Activated CD4-positive, alpha-beta T cell treated with anti-CD3 and anti-CD28 coated beads for 1 hour (primary cell): ENCODE data around the gene SETBP1.

ENCODE experiments used
- DNase-seq: peaks from one replicate; pipeline ENCODE4 v3.0.0-alpha.2; 2020

SETBP1 gene

GRCh38 chr18:44679914-44680272 is 795 bp upstream of the SETBP1 start:
- no peak for DNase-seq

GRCh38 chr18:44681076-44681970 is 635 bp downstream of the SETBP1 start:
- DNase-seq = no peak

- no peak for DNase-seq
These were observed 1.6 kb downstream of the SETBP1 start for GRCh38 chr18:44682201-44682870.

- DNase-seq = no peak
These were observed 2.2 kb downstream of the SETBP1 start for GRCh38 chr18:44682871-44683221.

GRCh38 chr18:44683556-44683955 is 2.9 kb downstream of the SETBP1 start:
- DNase-seq = no peak

- DNase-seq = no peak
These were observed 4.6 kb downstream of the SETBP1 start for GRCh38 chr18:44685296-44685695.

- no peak for DNase-seq
These were observed 5.5 kb downstream of the SETBP1 start for GRCh38 chr18:44686156-44686555.

GRCh38 chr18:44687421-44687820 is 6.7 kb downstream of the SETBP1 start:
- no peak for DNase-seq

- DNase-seq = no peak
These were observed 9.0 kb downstream of the SETBP1 start for GRCh38 chr18:44689736-44690135.

- DNase-seq = no peak
These were observed 10.6 kb downstream of the SETBP1 start for GRCh38 chr18:44691148-44691925.

GRCh38 chr18:44693030-44693784 is 12.5 kb downstream of the SETBP1 start:
- no peak for DNase-seq

- no peak for DNase-seq
These were observed 14.8 kb downstream of the SETBP1 start for GRCh38 chr18:44695503-44695902.

GRCh38 chr18:44696892-44697291 is 16.2 kb downstream of the SETBP1 start:
- no peak for DNase-seq

GRCh38 chr18:44697315-44697714 is 16.6 kb downstream of the SETBP1 start:
- DNase-seq = no peak

GRCh38 chr18:44698518-44698917 is 17.8 kb downstream of the SETBP1 start:
- DNase-seq = no peak

GRCh38 chr18:44699572-44700261 is 19.0 kb downstream of the SETBP1 start:
- no peak for DNase-seq

- DNase-seq = no peak
These were observed 20.0 kb downstream of the SETBP1 start for GRCh38 chr18:44700652-44701051.

GRCh38 chr18:44701227-44701626 is 20.5 kb downstream of the SETBP1 start:
- no peak for DNase-seq

- DNase-seq = no peak
These were observed 21.9 kb downstream of the SETBP1 start for GRCh38 chr18:44702594-44702993.

GRCh38 chr18:44704135-44704789 is 23.6 kb downstream of the SETBP1 start:
- DNase-seq = no peak

- no peak for DNase-seq
These were observed 24.5 kb downstream of the SETBP1 start for GRCh38 chr18:44705075-44705675.
